Stimulated activated CD8-positive, alpha-beta memory T cell treated with anti-CD3 and anti-CD28 coated beads, Interleukin-12 subunit alpha, Interleukin-12 subunit beta, amount 100 ng/mL, for 24 hours (primary cell): Measurements from ENCODE around the gene C10orf95.

Source experiments
- DNase-seq: peaks from one replicate; pipeline ENCODE4 v3.0.0-alpha.2; 2020; ENCODE audit errors: extremely low read depth

Gene C10orf95

GRCh38 chr10:102416695-102417094, 34.6 kb downstream of the C10orf95 start:
- DNase-seq = no peak

GRCh38 chr10:102416283-102416682, 35.1 kb downstream of the C10orf95 start:
- DNase-seq = no peak

- no peak for DNase-seq
Observed at GRCh38 chr10:102414749-102415148, 36.6 kb downstream of the C10orf95 start.

- no peak for DNase-seq
Observed at GRCh38 chr10:102413806-102414561, 37.4 kb downstream of the C10orf95 start.

GRCh38 chr10:102413053-102413705, 38.2 kb downstream of the C10orf95 start:
- DNase-seq = no peak

- DNase-seq = no peak
Observed at GRCh38 chr10:102412293-102412692, 39.0 kb downstream of the C10orf95 start.

- no peak for DNase-seq
Observed at GRCh38 chr10:102411341-102412255, 39.7 kb downstream of the C10orf95 start.

GRCh38 chr10:102410429-102411073, 40.8 kb downstream of the C10orf95 start:
- no peak for DNase-seq

GRCh38 chr10:102409604-102410428, 41.5 kb downstream of the C10orf95 start:
- DNase-seq = no peak

- DNase-seq = peak; percentile 59
Observed at GRCh38 chr10:102408728-102409603, 42.4 kb downstream of the C10orf95 start.

- no peak for DNase-seq
Observed at GRCh38 chr10:102408131-102408727, 43.1 kb downstream of the C10orf95 start.

- DNase-seq = no peak
Observed at GRCh38 chr10:102407425-102408130, 43.8 kb downstream of the C10orf95 start.

- no peak for DNase-seq
Observed at GRCh38 chr10:102406815-102407214, 44.5 kb downstream of the C10orf95 start.

GRCh38 chr10:102405632-102406031, 45.7 kb downstream of the C10orf95 start:
- no peak for DNase-seq

GRCh38 chr10:102405108-102405571, 46.2 kb downstream of the C10orf95 start:
- no peak for DNase-seq

GRCh38 chr10:102404361-102405107, 46.8 kb downstream of the C10orf95 start:
- no peak for DNase-seq

- DNase-seq = no peak
Observed at GRCh38 chr10:102403115-102403514, 48.2 kb downstream of the C10orf95 start.

- no peak for DNase-seq
Observed at GRCh38 chr10:102402512-102402896, 48.8 kb downstream of the C10orf95 start.
